Measurements from ENCODE around the gene LAMC3. TPM values are rescaled to one million over a fixed set of nuclear protein-coding genes. Genes with fewer than 3 reads are reported as not detected.
A peak's percentile ranks its signal among the peaks of the same experiment; 100 is the strongest.

LAMC3 gene
- total and polyA plus RNA-seq, 2 donors from 2014 or later = 13.4 to 13.8 TPM

DNA sequence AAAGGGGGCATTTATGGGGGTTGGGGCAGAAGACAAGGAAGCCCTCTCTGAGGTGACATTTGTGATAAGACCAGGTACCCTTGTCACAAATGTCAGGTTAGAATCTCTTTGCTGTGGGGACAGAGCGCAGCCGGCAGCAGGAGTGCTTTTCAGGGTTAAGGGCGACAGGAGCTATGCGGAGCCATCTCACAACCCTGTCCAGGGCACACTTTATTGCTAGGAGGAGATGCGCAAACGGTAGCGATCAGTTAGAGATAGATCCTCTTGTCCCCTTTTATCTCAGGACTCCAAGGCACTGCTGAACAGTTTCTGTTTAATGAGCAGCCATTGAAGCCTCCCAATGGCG, 438 bp upstream of the LAMC3 start:
- Histone ChIP-seq H3K27me3 (ENCODE audit: control insufficient read depth, insufficient read depth, low read length) (no peaks in the 10 kb centered on the region), H3K4me3 (ENCODE audit: low read length in 3 of 3) (peak overlapping the region in 1 of 3 donors; percentile 25)
- intact Hi-C loops (cut with DNase I) = no loop called here

DNA sequence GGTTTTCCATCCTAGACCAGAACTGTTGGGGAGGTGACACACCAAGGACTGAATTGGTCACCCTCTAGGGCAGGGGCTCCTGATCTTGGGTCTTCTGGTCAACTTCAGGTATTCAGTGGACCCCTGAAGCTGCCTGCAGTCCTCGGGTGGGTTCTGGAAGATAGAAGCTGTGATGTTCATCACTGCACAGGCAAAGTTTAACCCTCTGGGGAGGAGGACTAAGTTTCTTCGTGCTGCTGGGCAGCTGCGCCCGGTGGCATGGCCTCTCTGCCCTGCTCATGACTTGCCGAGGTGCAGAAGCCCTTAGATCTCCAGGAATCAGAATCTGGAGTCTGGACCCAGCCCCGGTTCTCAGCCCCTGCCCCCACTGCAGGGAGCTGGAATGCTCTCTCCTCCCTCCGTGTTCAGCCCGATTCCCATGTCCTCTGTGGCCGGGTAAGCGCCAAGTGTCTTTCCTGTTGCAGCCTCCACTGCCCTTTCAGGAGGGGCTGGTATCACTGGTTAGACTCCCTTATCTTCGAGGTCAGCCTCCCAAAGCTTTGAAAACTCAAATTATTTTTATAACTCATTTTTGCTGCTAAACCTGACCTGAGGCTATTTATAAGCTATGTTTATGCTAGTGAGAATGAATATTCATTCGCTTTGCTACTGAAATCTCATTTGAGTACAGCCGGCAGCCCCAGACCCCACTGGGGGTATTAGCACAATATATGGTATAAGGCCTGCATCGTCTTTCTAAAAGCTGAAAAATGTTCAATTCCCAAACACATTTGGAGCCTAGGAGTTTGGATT, 1.7 kb downstream of the LAMC3 start:
- Histone ChIP-seq H3K27ac (ENCODE audit: low read depth in 2 of 2, low read length in 2 of 2) (no peak overlapping the region), H3K4me3 (ENCODE audit: low read length in 3 of 3) (peak overlapping the region in 1 of 3 donors; percentile 17), H3K4me1 (ENCODE audit: control insufficient read depth in 2 of 3, insufficient read depth in 2 of 3, low read depth in 1 of 3, low read length in 3 of 3) (peaks cover 0 to 4% (median 0%) of the 10 kb centered on the region in 3 donors), H3K9ac (ENCODE audit: low read length in 3 of 3) (no peak overlapping the region), H3K9me3 (ENCODE audit: control insufficient read depth in 2 of 3, insufficient read depth in 1 of 3, low read length in 3 of 3) (no peaks in the 10 kb centered on the region), H3K36me3 (ENCODE audit: control insufficient read depth in 2 of 3, insufficient read depth in 3 of 3, low read length in 3 of 3) (no peaks in the 10 kb centered on the region), H3K27me3 (ENCODE audit: control insufficient read depth, insufficient read depth, low read length) (no peaks in the 10 kb centered on the region)
- FAIRE-seq = no peak
- intact Hi-C loops (cut with DNase I) = no loop called here
- DNase-seq = no peak
- TF ChIP-seq, protein P1, sequence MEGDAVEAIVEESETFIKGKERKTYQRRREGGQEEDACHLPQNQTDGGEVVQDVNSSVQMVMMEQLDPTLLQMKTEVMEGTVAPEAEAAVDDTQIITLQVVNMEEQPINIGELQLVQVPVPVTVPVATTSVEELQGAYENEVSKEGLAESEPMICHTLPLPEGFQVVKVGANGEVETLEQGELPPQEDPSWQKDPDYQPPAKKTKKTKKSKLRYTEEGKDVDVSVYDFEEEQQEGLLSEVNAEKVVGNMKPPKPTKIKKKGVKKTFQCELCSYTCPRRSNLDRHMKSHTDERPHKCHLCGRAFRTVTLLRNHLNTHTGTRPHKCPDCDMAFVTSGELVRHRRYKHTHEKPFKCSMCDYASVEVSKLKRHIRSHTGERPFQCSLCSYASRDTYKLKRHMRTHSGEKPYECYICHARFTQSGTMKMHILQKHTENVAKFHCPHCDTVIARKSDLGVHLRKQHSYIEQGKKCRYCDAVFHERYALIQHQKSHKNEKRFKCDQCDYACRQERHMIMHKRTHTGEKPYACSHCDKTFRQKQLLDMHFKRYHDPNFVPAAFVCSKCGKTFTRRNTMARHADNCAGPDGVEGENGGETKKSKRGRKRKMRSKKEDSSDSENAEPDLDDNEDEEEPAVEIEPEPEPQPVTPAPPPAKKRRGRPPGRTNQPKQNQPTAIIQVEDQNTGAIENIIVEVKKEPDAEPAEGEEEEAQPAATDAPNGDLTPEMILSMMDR (IDR thresholded peaks at IDR 0.05; ENCODE audit: borderline replicate concordance, extremely low read depth, insufficient read depth) = no peak

More for the DNA sequence above, 438 bp upstream of the LAMC3 start:
- FAIRE-seq (no peak), DNase-seq (no peak)
- H3K9me3 ChIP-seq (ENCODE audit: control insufficient read depth in 2 of 3, insufficient read depth in 1 of 3, low read length in 3 of 3) = no peaks in the 10 kb centered on the region
- TF ChIP-seq, protein P1 (IDR thresholded peaks at IDR 0.05; ENCODE audit: borderline replicate concordance, extremely low read depth, insufficient read depth) = no peak
- H3K4me1 ChIP-seq (ENCODE audit: control insufficient read depth in 2 of 3, insufficient read depth in 2 of 3, low read depth in 1 of 3, low read length in 3 of 3) = no peaks in the 10 kb centered on the region
- H3K27ac ChIP-seq (ENCODE audit: low read depth in 2 of 2, low read length in 2 of 2) = no peak overlapping the region
- no peaks in the 10 kb centered on the region for H3K36me3 ChIP-seq (ENCODE audit: control insufficient read depth in 2 of 3, insufficient read depth in 3 of 3, low read length in 3 of 3)
- H3K9ac ChIP-seq (ENCODE audit: low read length in 3 of 3) = no peak overlapping the region

DNA sequence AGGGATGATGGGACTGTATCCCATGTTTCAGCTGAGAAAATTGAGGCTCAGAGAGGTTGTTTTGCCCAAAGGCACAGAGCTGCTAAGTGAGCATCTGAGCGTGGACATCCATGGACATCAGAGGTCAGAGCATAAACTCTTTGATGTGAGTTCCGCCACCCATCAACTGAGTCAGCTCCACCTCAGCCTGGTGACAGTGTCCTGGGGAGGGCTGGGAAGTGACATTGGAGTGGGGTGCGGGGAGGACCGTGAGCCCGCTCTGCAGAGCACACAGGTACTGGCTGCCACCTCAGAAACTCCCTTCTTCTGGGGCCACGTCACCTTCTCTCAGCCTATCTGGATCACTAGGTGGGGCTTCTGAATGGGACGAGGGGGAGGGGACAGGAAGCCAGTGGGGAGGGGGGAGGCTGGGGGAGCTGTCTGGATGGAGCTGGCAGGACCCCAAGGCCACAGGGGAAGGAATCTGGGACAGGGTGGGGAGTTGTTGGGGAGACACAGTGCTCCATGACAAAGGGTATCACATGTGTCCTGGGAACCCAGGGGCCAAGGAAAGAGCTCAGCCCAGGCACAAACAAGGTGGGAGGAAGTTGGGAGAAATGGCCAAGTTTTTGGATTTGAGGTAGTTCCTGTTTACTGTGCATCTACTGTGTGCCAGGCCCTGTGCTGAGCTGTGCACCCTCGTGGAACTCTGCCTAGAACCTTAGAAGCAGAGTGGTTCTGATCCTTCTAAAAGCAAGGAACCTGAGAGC, 2.5 kb downstream of the LAMC3 start:
- no peak overlapping the region for H3K4me3 ChIP-seq (ENCODE audit: low read length in 3 of 3)
- FAIRE-seq (no peak), DNase-seq (peak in 2 of 5 donors; percentile 43 to 79)
- H3K36me3 ChIP-seq (ENCODE audit: control insufficient read depth in 2 of 3, insufficient read depth in 3 of 3, low read length in 3 of 3) = no peaks in the 10 kb centered on the region
- no peak overlapping the region for H3K9ac ChIP-seq (ENCODE audit: low read length in 3 of 3)
- TF ChIP-seq, protein P1 (IDR thresholded peaks at IDR 0.05; ENCODE audit: borderline replicate concordance, extremely low read depth, insufficient read depth) = no peak
- H3K9me3 ChIP-seq (ENCODE audit: control insufficient read depth in 2 of 3, insufficient read depth in 1 of 3, low read length in 3 of 3) = no peaks in the 10 kb centered on the region
- H3K4me1 ChIP-seq (ENCODE audit: control insufficient read depth in 2 of 3, insufficient read depth in 2 of 3, low read depth in 1 of 3, low read length in 3 of 3) = peaks cover 0 to 4% (median 0%) of the 10 kb centered on the region in 3 donors
- H3K27ac ChIP-seq (ENCODE audit: low read depth in 2 of 2, low read length in 2 of 2) = peak overlapping the region; percentile 43 to 77
- no peaks in the 10 kb centered on the region for H3K27me3 ChIP-seq (ENCODE audit: control insufficient read depth, insufficient read depth, low read length)
- intact Hi-C loops (cut with DNase I) = no loop called here

Data from kidney (tissue), 14 donors.